ENCODE results near the gene LYRM4.

- TF ChIP-seq, protein P1, sequence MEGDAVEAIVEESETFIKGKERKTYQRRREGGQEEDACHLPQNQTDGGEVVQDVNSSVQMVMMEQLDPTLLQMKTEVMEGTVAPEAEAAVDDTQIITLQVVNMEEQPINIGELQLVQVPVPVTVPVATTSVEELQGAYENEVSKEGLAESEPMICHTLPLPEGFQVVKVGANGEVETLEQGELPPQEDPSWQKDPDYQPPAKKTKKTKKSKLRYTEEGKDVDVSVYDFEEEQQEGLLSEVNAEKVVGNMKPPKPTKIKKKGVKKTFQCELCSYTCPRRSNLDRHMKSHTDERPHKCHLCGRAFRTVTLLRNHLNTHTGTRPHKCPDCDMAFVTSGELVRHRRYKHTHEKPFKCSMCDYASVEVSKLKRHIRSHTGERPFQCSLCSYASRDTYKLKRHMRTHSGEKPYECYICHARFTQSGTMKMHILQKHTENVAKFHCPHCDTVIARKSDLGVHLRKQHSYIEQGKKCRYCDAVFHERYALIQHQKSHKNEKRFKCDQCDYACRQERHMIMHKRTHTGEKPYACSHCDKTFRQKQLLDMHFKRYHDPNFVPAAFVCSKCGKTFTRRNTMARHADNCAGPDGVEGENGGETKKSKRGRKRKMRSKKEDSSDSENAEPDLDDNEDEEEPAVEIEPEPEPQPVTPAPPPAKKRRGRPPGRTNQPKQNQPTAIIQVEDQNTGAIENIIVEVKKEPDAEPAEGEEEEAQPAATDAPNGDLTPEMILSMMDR (IDR thresholded peaks at IDR 0.05) = no peak
- no peak for TF ChIP-seq POLR2A (IDR thresholded peaks at IDR 0.05)
These were observed 58.5 kb downstream of the LYRM4 start for GRCh38 chr6:5202206-5202605.
